T-cell (primary cell): ENCODE results near the gene ZFPL1. TPM values are rescaled to one million over a fixed set of nuclear protein-coding genes. Genes with fewer than 3 reads are reported as not detected.
"Not testable (repeated sequence)": the region's sequence is repeated elsewhere in the genome, so short reads cannot be mapped to it uniquely, and the experiment has no call there.

Source experiments
- ATAC-seq, 4 experiments: fragments of 200-7000 bp in 3 of 4; fragments of 150-1000 bp in 1 of 4; cut with Tn5 transposase; replicated peaks in 1 of 4; 1 replicate in 3 of 4; 2 replicates in 1 of 4; pipeline ENCODE4 v1.10.0; 2021; ENCODE audit warnings: moderate library complexity in 3 of 4, mild to moderate bottlenecking in 2 of 4, moderate number of reproducible peaks in 1 of 4
- CTCF ChIA-PET, 2 donors: fragments of 300-600 bp; sonication (Branson Sonifier 250); formaldehyde crosslinking; loops; one replicate each; lab custom pipeline; 2022; ENCODE audit warnings: antibody characterized with exemption in 2 of 2; lab: Charles Lee
- POLR2A ChIA-PET, 2 donors: fragments of 300-600 bp; sonication (Branson Sonifier 250); formaldehyde crosslinking; loops; one replicate each; lab custom pipeline; 2022; ENCODE audit warnings: antibody characterized with exemption in 2 of 2; lab: Charles Lee
- DNase-seq, 35 experiments: peaks; one replicate each; pipeline versions ENCODE4 v3.0.0 to v3.0.0-alpha.2; 2013 to 2023
- H3K27ac ChIP-seq: one replicate; pipeline ENCODE4 v1.5.1; 2013; ENCODE audit warnings: low read length
- H3K27me3 ChIP-seq, 2 experiments: replicated peaks in 1 of 2; 1 replicate in 1 of 2; 2 replicates in 1 of 2; pipeline versions ENCODE4 v1.6.1 to v1.7.0; 2013; ENCODE audit warnings: low read length in 1 of 2, mixed read lengths in 1 of 2; ENCODE audit not compliant: control insufficient read depth in 2 of 2, insufficient read depth in 2 of 2; ENCODE audit errors: extremely low read depth in 1 of 2
- H3K36me3 ChIP-seq, 2 donors: 1 replicate in 1 of 2; 2 replicates in 1 of 2; pipeline versions ENCODE4 v1.6.1 to v1.7.0; 2013; ENCODE audit warnings: low read length in 1 of 2; ENCODE audit not compliant: control insufficient read depth in 2 of 2, insufficient read depth in 1 of 2; ENCODE audit errors: extremely low read depth in 1 of 2
- H3K4me1 ChIP-seq, 2 experiments: 1 replicate in 1 of 2; 2 replicates in 1 of 2; pipeline versions ENCODE4 v1.6.1 to v1.7.0; 2013; ENCODE audit warnings: low read length in 2 of 2, mixed read lengths in 1 of 2; ENCODE audit not compliant: insufficient read depth in 2 of 2, control insufficient read depth in 1 of 2; ENCODE audit errors: extremely low read depth in 1 of 2
- H3K4me3 ChIP-seq, 2 donors: 1 replicate in 1 of 2; 2 replicates in 1 of 2; pipeline versions ENCODE4 v1.5.1 to v1.7.0; 2013; ENCODE audit warnings: mild to moderate bottlenecking in 2 of 2, low read length in 1 of 2, moderate library complexity in 1 of 2; ENCODE audit not compliant: control insufficient read depth in 1 of 2; ENCODE audit errors: extremely low read depth in 1 of 2
- H3K9me3 ChIP-seq: 2 replicates; pipeline ENCODE4 v1.7.0; 2013
- H3K27ac Mint-ChIP-seq, 2 donors: one replicate each; pipeline ENCODE4 v1.8.0; 2020 to 2021; ENCODE audit warnings: mild to moderate bottlenecking in 2 of 2, mixed read lengths in 2 of 2
- H3K27me3 Mint-ChIP-seq, 2 donors: one replicate each; pipeline ENCODE4 v1.8.0; 2021 to 2022; ENCODE audit warnings: mixed read lengths in 2 of 2
- H3K36me3 Mint-ChIP-seq: one replicate; pipeline ENCODE4 v1.8.0; 2021; ENCODE audit warnings: mixed read lengths
- H3K4me1 Mint-ChIP-seq, 3 donors: one replicate each; pipeline ENCODE4 v1.8.0; 2020 to 2022; ENCODE audit warnings: mixed read lengths in 3 of 3, mild to moderate bottlenecking in 1 of 3
- H3K4me3 Mint-ChIP-seq, 3 donors: one replicate each; pipeline ENCODE4 v1.8.0; 2020 to 2022; ENCODE audit warnings: mild to moderate bottlenecking in 3 of 3, mixed read lengths in 3 of 3, moderate library complexity in 3 of 3
- H3K9me3 Mint-ChIP-seq, 3 donors: one replicate each; pipeline ENCODE4 v1.8.0; 2020 to 2022; ENCODE audit warnings: mixed read lengths in 3 of 3
- WGBS: methylation state at CpG from one replicate; pipeline ENCODE4 v1.1.5; 2013; ENCODE audit warnings: missing lambda C conversion rate; ENCODE audit not compliant: insufficient coverage; 5-methylcytosine and 5-hydroxymethylcytosine counted together
- total RNA-seq, 35 experiments: library from RNA in 6 of 35; stranded (reverse) in 6 of 35; fragments of 120-200 nt in 1 of 35; gene quantifications; one replicate each; pipeline versions ENCODE4 v1.2.1 to v1.2.4 and lab custom pipeline; 2013 to 2026

Gene ZFPL1
- total RNA-seq, 5 donors from 2014 or later (not counting 1 experiment from before 2014, with no cell fraction given) = 36.5 to 51.8 (median 43.7) TPM

- 17% methylated on average over 68 of the region's 68 CpGs for WGBS
- peaks cover 38 to 69% (median 61%) of the 10 kb centered on the region in 3 donors for H3K4me1 Mint-ChIP-seq
- H3K36me3 Mint-ChIP-seq = peaks cover 29% of the 10 kb centered on the region
- ATAC-seq (peak; percentile 10 to 21 (median 14)), DNase-seq (peak in 33 of 35 experiments; percentile 37 to 75 (median 63))
- H3K27me3 Mint-ChIP-seq = no peaks in the 10 kb centered on the region
- Histone ChIP-seq H3K4me1 (peaks cover 19 to 64% of the 10 kb centered on the region in 2 experiments), H3K4me3 (peak overlapping the region; percentile 73 to 80), H3K27me3 (no peaks in the 10 kb centered on the region), H3K36me3 (peaks cover 0 to 45% of the 10 kb centered on the region in 2 donors), H3K27ac (peak overlapping the region; percentile 83), H3K9me3 (no peaks in the 10 kb centered on the region)
- H3K9me3 Mint-ChIP-seq = no peaks in the 10 kb centered on the region
- POLR2A ChIA-PET = interaction anchor here in 1 of 2 donors (1.7 kb wide), 1 partner anchor 19 kb away, joined by 4 read pairs; no protein-coding TSS in a partner anchor
- CTCF ChIA-PET = no interaction called here
- H3K27ac Mint-ChIP-seq = peak overlapping the region; percentile 90 to 92
- H3K4me3 Mint-ChIP-seq = peak overlapping the region; percentile 86 to 87 (median 86)
These were observed 32.6 kb downstream of the ZFPL1 start for GRCh38 chr11:65116370-65117205.

GRCh38 chr11:65117206-65118096, 33.4 kb downstream of the ZFPL1 start, which contains the start of gene ZNHIT2:
TSS of gene ZNHIT2 (minus strand) at chr11:65117701. CDS start at chr11:65117653, 48 bp downstream.
- Histone ChIP-seq H3K4me3 (peak within 1 kb of the TSS; percentile 73 to 80), H3K9me3 (no peaks in the 10 kb centered on the region), H3K36me3 (peaks cover 0 to 45% of the 10 kb centered on the region in 2 donors), H3K4me1 (peaks cover 19 to 59% of the 10 kb centered on the region in 2 experiments), H3K27me3 (no peaks in the 10 kb centered on the region), H3K27ac (peak within 1 kb of the TSS; percentile 83)
- ChIA-PET POLR2A (interaction anchor here (1.0 to 1.7 kb wide), 2 partner anchors 17 to 18 kb away, joined by 4 to 5 read pairs; partner anchors contain the start of gene SYVN1 (in 1 of the 2)), CTCF (interaction anchor here in 1 of 2 donors (0.6 to 0.8 kb wide), 4 partner anchors 19 to 193 kb away, joined by 3 to 5 read pairs (median 3); partner anchors contain the start of genes CAPN1 and PPP2R5B)
- Mint-ChIP-seq H3K27ac (peak within 1 kb of the TSS; percentile 93), H3K9me3 (no peaks in the 10 kb centered on the region), H3K4me3 (peak within 1 kb of the TSS; percentile 86 to 88 (median 87)), H3K27me3 (no peaks in the 10 kb centered on the region), H3K36me3 (peaks cover 37% of the 10 kb centered on the region), H3K4me1 (peaks cover 39 to 73% (median 64%) of the 10 kb centered on the region in 3 donors)
- ATAC-seq (peak; percentile 71 to 76 (median 74)), DNase-seq (peak; percentile 99 to 100 (median 100))
- WGBS = under 1% methylated on average over 84 of the region's 89 CpGs

- no peak for ATAC-seq
- no peaks in the 10 kb centered on the region for H3K9me3 ChIP-seq
- no peaks in the 10 kb centered on the region for H3K27me3 ChIP-seq
- Mint-ChIP-seq H3K27ac (peak overlapping the region; percentile 93), H3K27me3 (no peaks in the 10 kb centered on the region), H3K4me1 (peaks cover 45 to 75% (median 64%) of the 10 kb centered on the region in 3 donors), H3K4me3 (peak overlapping the region; percentile 86 to 88 (median 87)), H3K9me3 (no peaks in the 10 kb centered on the region), H3K36me3 (peaks cover 38% of the 10 kb centered on the region)
- peak overlapping the region; percentile 58 for H3K27ac ChIP-seq
- POLR2A ChIA-PET = interaction anchor here (0.6 to 1.7 kb wide), 3 partner anchors 9 to 17 kb away, joined by 4 to 5 read pairs (median 4); partner anchors contain the start of gene SYVN1 (in 1 of the 2)
- 94% methylated on average over 13 of the region's 18 CpGs for WGBS
- no peak overlapping the region for H3K4me3 ChIP-seq
- peaks cover 16 to 59% of the 10 kb centered on the region in 2 experiments for H3K4me1 ChIP-seq
- peaks cover 0 to 45% of the 10 kb centered on the region in 2 donors for H3K36me3 ChIP-seq
- DNase-seq = no peak
- CTCF ChIA-PET = interaction anchor here in 1 of 2 donors (0.5 to 0.6 kb wide), 2 partner anchors 57 to 214 kb away, joined by 3 read pairs; no protein-coding TSS in a partner anchor
These were observed 34.2 kb downstream of the ZFPL1 start for GRCh38 chr11:65118097-65118837.

- H3K27me3 Mint-ChIP-seq, H3K9me3 Mint-ChIP-seq, ATAC-seq, H3K4me3 ChIP-seq, H3K9me3 ChIP-seq, H3K27me3 ChIP-seq, DNase-seq, POLR2A ChIA-PET: not testable (repeated sequence)
- Histone ChIP-seq H3K4me1 (peaks cover 13 to 58% of the 10 kb centered on the region in 2 experiments), H3K27ac (peak overlapping the region; percentile 58), H3K36me3 (peaks cover 0 to 45% of the 10 kb centered on the region in 2 donors)
- Mint-ChIP-seq H3K4me3 (peak overlapping the region in 1 of 3 donors; percentile 28), H3K36me3 (peaks cover 39% of the 10 kb centered on the region), H3K27ac (peak overlapping the region; percentile 55 to 93), H3K4me1 (peaks cover 42 to 72% (median 61%) of the 10 kb centered on the region in 3 donors)
- WGBS = 95% methylated on average over 14 of the region's 18 CpGs
- CTCF ChIA-PET = interaction anchor here in 1 of 2 donors (0.5 kb wide), 1 partner anchor 213 kb away, joined by 3 read pairs; no protein-coding TSS in a partner anchor
These were observed 35.1 kb downstream of the ZFPL1 start for GRCh38 chr11:65118891-65119669.

DNA sequence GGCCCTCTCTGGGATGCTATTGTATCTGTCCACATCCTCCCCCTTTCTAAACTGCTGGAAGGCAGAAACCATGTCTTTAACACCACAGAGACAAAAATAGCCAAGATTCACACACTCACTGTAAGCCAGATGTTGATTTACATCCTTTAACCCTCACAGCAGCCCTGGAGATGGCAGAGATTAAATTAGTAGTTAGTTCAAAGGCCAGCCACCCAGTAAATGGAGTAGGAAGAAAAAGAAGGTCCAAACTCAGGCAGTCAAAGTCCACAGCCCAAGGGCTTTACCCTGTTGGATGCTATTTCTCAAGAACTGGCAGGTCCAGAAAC, 35.6 kb downstream of the ZFPL1 start:
- Mint-ChIP-seq H3K27me3 (no peaks in the 10 kb centered on the region), H3K36me3 (peaks cover 44% of the 10 kb centered on the region), H3K4me1 (peaks cover 47 to 71% (median 63%) of the 10 kb centered on the region in 3 donors), H3K9me3 (no peaks in the 10 kb centered on the region), H3K4me3 (peak overlapping the region in 2 of 3 donors; percentile 31 to 96), H3K27ac (no peak overlapping the region)
- POLR2A ChIA-PET = no interaction called here
- H3K9me3 ChIP-seq = no peaks in the 10 kb centered on the region
- no peaks in the 10 kb centered on the region for H3K27me3 ChIP-seq
- CTCF ChIA-PET = no interaction called here
- peaks cover 13 to 58% of the 10 kb centered on the region in 2 experiments for H3K4me1 ChIP-seq
- no peak overlapping the region for H3K4me3 ChIP-seq
- ATAC-seq = no peak
- H3K36me3 ChIP-seq = peaks cover 5 to 51% of the 10 kb centered on the region in 2 donors
- H3K27ac ChIP-seq = peak overlapping the region; percentile 18
- no peak for DNase-seq
